CD4-positive, alpha-beta T cell treated with Interleukin-4 for 4 hours (primary cell): ENCODE results near the gene NTF3.

Experiments
- DNase-seq: peaks from one replicate; pipeline ENCODE4 v3.0.0-alpha.2; 2020

The NTF3 gene

GRCh38 chr12:5459051-5459782 is 27.3 kb downstream of the NTF3 start:
- no peak for DNase-seq

GRCh38 chr12:5460817-5461216 is 28.9 kb downstream of the NTF3 start:
- DNase-seq: no peak

GRCh38 chr12:5461966-5462365 is 30.1 kb downstream of the NTF3 start:
- no peak for DNase-seq

- no peak for DNase-seq
These were observed 32.2 kb downstream of the NTF3 start for GRCh38 chr12:5464096-5464495.

GRCh38 chr12:5465384-5465783 is 33.5 kb downstream of the NTF3 start:
- DNase-seq: no peak

GRCh38 chr12:5466521-5466960 is 34.6 kb downstream of the NTF3 start:
- no peak for DNase-seq

GRCh38 chr12:5467931-5468330 is 36.0 kb downstream of the NTF3 start:
- no peak for DNase-seq

- DNase-seq: no peak
These were observed 38.3 kb downstream of the NTF3 start for GRCh38 chr12:5470221-5470620.

GRCh38 chr12:5470703-5471102 is 38.8 kb downstream of the NTF3 start:
- no peak for DNase-seq

GRCh38 chr12:5473076-5473782 is 41.3 kb downstream of the NTF3 start:
- DNase-seq: no peak

- no peak for DNase-seq
These were observed 41.8 kb downstream of the NTF3 start for GRCh38 chr12:5473783-5474116.

GRCh38 chr12:5476356-5476755 is 44.4 kb downstream of the NTF3 start:
- DNase-seq: no peak

GRCh38 chr12:5478081-5478706 is 46.3 kb downstream of the NTF3 start:
- no peak for DNase-seq

GRCh38 chr12:5479761-5480160 is 47.9 kb downstream of the NTF3 start:
- no peak for DNase-seq

- no peak for DNase-seq
These were observed 48.5 kb downstream of the NTF3 start for GRCh38 chr12:5480218-5480937.

- no peak for DNase-seq
These were observed 49.0 kb downstream of the NTF3 start for GRCh38 chr12:5480938-5481303.

- no peak for DNase-seq
These were observed 49.7 kb downstream of the NTF3 start for GRCh38 chr12:5481645-5482044.

GRCh38 chr12:5484426-5484825 is 52.5 kb downstream of the NTF3 start:
- no peak for DNase-seq

GRCh38 chr12:5485454-5485853 is 53.5 kb downstream of the NTF3 start:
- no peak for DNase-seq

- DNase-seq: no peak
These were observed 55.2 kb downstream of the NTF3 start for GRCh38 chr12:5487076-5487475.

GRCh38 chr12:5487948-5488625 is 56.2 kb downstream of the NTF3 start:
- DNase-seq: no peak

GRCh38 chr12:5488626-5488955 is 56.7 kb downstream of the NTF3 start:
- DNase-seq: no peak

- DNase-seq: no peak
These were observed 57.1 kb downstream of the NTF3 start for GRCh38 chr12:5489017-5489416.
